AG09309 (cell line): ENCODE results near the gene AHRR.

ENCODE experiments used
- DNase-seq: peaks from one replicate; pipeline ENCODE4 v3.0.0-alpha.2; 2010; ENCODE audit warnings: low read depth
- H3K4me3 ChIP-seq: 2 replicates; pipeline ENCODE4 v1.5.1; 2011; ENCODE audit warnings: mild to moderate bottlenecking, low read depth, low read length, moderate library complexity; ENCODE audit not compliant: control insufficient read depth
- CTCF ChIP-seq: IDR thresholded peaks from 2 replicates; pipeline ENCODE4 v1.5.1; 2011; ENCODE audit warnings: mild to moderate bottlenecking, low read depth, low read length, inconsistent platforms; ENCODE audit not compliant: insufficient read depth, control insufficient read depth; ENCODE audit errors: missing control alignments

Gene AHRR

DNA sequence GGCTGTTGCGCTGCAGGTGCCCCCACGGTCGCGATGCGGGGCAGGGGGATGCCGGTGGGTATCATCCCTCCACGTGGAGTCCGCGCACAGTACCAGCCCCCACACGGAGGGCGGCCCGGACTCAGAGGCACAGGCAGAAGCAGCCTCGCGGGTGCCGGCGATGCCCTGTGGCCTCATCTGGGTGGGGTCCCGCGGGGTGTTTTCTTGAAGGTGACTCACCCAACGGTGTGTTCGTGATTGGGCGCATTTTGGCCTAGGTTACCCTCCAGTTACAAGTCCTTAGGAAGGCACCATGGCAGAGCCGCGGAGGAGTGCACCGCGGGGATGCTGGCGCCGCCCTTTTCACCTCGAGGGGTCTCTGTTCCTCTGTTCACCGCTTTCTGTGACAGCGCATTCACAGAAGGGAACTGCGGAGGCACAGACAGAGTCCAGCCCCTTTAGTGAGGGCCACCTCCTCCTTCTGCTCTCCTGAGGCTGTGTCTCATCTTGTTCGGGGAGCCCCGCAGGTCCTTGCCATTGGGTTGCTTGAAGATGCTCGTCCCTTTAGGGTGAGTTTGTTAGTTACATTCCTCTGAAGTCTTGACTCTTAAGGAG, 99.9 kb downstream of the AHRR start:
- no peak for TF ChIP-seq CTCF
- DNase-seq = no peak
- no peak overlapping the region for H3K4me3 ChIP-seq

- no peak overlapping the region for H3K4me3 ChIP-seq
- no peak for DNase-seq
- no peak for TF ChIP-seq CTCF
Measured at GRCh38 chr5:421901-422300, 100.4 kb downstream of the AHRR start.

GRCh38 chr5:422323-423232, 101.1 kb downstream of the AHRR start:
- no peak for DNase-seq
- no peak for TF ChIP-seq CTCF
- no peak overlapping the region for H3K4me3 ChIP-seq

DNA sequence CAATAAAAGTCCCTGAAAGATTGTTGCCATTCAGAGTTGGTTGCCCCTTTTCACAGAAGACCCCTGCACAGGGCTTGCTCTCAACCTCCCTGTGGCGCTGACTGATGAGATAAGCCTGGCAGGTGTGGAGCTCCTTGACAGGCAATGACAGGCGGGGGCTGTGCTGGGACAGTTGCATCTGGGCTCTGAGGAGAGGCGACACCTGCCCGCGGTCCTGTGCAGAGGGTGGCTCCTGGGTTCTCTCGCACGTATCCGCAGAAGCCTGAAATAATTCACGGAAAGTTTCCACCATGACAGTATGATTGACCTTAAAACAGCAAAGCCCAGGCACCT, 101.7 kb downstream of the AHRR start:
- no peak overlapping the region for H3K4me3 ChIP-seq
- no peak for TF ChIP-seq CTCF
- no peak for DNase-seq

GRCh38 chr5:423626-424261, 102.2 kb downstream of the AHRR start:
- no peak for DNase-seq
- no peak overlapping the region for H3K4me3 ChIP-seq
- no peak for TF ChIP-seq CTCF

DNA sequence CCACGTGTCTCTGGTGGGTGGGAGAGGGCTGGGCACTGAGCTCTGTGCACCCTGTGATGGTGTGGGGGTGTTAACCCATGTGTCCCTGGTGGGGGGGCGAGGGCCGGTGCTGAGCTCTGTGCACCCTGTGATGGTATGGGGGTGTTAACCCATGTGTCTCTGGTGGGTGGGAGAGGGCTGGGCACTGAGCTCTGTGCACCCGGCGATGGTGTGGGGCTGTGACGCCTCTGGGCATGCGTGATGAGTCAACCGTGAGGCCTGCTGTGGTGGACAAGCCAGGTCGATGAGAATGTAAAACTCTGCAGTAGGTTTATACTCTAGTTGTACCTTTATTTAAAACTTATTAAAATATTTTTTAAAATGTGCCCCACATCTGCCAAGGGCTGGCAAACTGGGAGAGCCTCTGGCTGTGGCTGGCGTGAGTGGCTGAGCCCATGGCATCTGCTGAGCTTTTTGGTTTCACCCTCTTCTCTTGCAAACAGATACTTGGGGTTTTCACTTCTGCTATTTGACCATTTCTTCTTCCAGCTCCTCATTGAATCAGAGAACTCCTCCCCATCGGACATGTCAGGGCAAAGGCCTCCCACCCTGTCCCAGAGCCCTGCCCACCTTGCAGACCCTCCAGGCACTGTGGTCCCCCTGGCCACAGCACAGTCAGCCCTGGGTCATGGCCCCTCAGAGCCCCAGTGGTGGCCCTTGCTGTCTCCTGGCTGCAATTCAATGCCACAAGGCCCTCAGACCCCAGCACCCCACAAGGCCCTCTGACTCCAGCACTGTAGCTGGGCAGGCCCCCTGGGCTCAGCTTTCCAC, 103.0 kb downstream of the AHRR start:
- DNase-seq = no peak
- H3K4me3 ChIP-seq = no peak overlapping the region
- TF ChIP-seq CTCF = no peak
